Lower leg skin (tissue), 3 donors: ENCODE measurements around the gene S100A13.

Source experiments
- POLR2A ChIP-seq, 2 donors: fragments of 450-650 bp; IDR thresholded peaks; one replicate each; pipeline ENCODE4 v1.6.1; 2016 to 2017; ENCODE audit warnings: antibody characterized with exemption in 2 of 2, mild to moderate bottlenecking in 1 of 2, moderate library complexity in 1 of 2
- TF ChIP-seq, protein P1 (sequence below), 3 donors: fragments of 450-650 bp; IDR thresholded peaks; one replicate each; pipeline ENCODE4 v1.5.1; 2016; ENCODE audit warnings: antibody characterized with exemption in 3 of 3, mild to moderate bottlenecking in 3 of 3, moderate library complexity in 2 of 3

DNA sequence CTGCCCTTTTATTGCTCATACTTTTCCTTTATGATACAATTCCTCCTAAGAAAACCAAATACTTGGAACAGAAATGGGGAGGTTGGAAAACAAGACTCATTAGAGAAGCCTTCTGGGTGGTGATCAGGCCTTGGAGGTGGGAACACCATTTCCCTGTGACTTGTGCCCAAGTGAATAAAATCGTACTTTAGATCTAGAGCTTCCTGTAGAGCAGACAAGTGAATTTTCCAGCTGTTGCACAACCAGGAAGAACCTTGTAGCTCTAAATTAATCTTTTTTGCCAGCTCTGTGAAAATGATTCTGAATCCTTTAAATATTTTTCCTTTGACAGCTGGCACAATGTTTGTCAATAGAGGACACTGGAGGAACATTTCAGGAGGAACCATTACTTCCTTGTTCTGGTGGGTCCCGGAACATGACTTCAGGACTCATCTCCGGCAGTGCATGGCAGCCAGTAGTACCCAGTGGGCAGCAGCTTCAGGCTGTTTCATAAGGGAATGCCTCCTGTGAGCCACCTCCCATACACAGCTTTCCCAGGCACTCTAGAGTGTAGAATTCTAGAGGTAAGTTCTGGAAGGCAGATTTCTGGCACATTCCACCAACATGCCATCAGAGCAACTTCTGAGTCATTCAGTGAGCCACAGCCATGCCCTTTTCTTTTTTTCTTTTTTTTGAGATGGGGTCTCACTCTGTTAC lies 25.6 kb upstream of the S100A13 start:
- TF ChIP-seq, protein P1, sequence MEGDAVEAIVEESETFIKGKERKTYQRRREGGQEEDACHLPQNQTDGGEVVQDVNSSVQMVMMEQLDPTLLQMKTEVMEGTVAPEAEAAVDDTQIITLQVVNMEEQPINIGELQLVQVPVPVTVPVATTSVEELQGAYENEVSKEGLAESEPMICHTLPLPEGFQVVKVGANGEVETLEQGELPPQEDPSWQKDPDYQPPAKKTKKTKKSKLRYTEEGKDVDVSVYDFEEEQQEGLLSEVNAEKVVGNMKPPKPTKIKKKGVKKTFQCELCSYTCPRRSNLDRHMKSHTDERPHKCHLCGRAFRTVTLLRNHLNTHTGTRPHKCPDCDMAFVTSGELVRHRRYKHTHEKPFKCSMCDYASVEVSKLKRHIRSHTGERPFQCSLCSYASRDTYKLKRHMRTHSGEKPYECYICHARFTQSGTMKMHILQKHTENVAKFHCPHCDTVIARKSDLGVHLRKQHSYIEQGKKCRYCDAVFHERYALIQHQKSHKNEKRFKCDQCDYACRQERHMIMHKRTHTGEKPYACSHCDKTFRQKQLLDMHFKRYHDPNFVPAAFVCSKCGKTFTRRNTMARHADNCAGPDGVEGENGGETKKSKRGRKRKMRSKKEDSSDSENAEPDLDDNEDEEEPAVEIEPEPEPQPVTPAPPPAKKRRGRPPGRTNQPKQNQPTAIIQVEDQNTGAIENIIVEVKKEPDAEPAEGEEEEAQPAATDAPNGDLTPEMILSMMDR (IDR thresholded peaks at IDR 0.05): no peak
- TF ChIP-seq POLR2A (IDR thresholded peaks at IDR 0.05): no peak
